GM21825 (cell line): ENCODE data around the gene KRTAP20-3.

Source experiments
- ATAC-seq: cut with Tn5 transposase; IDR thresholded peaks from one replicate; pipeline ENCODE4 v1.9.1; 2021; ENCODE audit warnings: mild to moderate bottlenecking, moderate library complexity; ENCODE audit not compliant: unreplicated experiment

Gene KRTAP20-3

DNA sequence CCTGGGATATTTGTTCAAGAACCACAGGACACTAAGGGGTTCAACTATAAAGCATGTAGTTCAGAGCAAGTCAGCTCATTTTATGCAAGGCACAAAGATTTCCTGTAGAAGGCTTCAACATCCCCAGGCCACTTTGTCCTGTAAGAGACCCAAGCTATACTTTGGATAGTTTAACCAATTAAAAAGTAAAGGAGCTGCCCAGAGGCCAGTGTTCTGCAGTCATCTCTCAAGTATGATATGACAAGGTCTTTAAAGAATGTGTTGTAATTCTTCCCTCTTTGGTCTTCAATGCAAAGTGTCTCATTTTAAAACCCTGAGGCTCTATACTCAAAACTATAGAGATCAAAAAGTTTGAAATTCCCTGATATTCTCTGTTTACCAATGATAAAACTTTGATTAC, 34.1 kb downstream of the KRTAP20-3 start:
- no peak for ATAC-seq

DNA sequence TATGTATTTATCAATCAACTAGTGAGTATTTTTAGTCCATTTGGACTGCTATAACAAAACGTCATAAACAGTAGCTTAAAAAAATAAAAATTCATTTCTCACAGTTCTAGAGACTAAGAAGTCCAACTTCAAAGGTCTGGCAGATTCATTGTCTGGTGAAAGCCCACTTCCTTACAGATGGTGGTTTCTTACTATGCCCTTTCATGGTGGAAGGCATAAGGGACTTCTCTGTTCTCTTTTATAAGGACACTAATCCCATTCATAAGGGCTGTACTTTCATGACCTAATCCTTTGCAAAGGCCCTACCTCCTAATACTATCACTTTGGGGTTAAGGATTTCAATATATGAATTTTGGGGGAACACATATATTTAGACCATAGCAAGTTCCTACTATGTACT, 37.9 kb downstream of the KRTAP20-3 start:
- no peak for ATAC-seq

DNA sequence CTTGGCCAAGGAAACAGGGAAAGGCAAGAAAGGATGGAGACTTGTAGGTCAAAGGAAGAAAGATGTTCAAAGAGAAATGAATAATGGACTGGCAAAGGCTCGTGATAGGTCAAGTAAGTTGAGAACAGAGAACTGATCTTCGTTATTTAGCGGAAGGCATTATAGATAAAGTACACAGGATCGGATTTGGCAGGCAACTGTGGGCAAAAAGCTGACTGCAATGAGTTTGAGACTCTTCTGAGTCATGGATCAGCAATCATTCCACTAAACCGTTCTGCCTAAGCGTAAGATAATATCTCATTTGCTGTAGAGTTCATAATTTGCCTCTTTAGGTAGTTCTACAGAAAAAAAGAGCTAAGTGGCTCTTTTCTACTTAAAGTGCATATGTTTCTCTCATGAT, 41.8 kb downstream of the KRTAP20-3 start:
- ATAC-seq: no peak

DNA sequence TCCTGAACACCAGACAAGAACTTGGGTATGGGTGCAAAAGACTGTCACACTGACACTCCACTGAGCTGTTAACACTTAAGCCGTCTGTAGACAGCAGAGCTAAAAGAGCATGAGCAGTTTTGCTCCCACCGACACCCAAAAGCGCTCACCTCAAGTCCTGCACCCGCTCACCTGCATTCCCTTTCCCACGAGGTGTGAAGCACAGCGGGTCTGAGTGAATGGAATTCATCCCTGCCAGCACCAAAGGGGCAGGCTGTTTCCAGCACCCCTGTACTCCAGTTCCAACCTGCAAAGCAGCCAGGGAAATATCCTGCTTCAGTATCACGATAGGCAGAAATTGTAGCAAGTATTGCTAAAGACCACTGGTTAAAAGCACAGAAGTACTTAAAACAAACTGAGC, 47.2 kb downstream of the KRTAP20-3 start:
- no peak for ATAC-seq
